SK-N-SH (cell line): ENCODE measurements around the gene TET1. TPM values are rescaled to one million over a fixed set of nuclear protein-coding genes. Genes with fewer than 3 reads are reported as not detected.

Experiments
- CTCF ChIA-PET: fragments of 300-600, 350-600 bp; formaldehyde crosslinking; extraction: SDS; loops from one replicate; lab custom pipeline; 2021; lab: Yijun Ruan, JAX
- POLR2A ChIA-PET: fragments of 350-600 bp; sonication (Branson Sonifier 250); formaldehyde crosslinking; extraction: SDS; loops from one replicate; lab custom pipeline; 2020; ENCODE audit warnings: antibody characterized with exemption, inconsistent platforms; lab: Yijun Ruan, JAX
- DNase-seq: peaks from one replicate; pipeline ENCODE4 v3.0.0; 2012
- H2AFZ ChIP-seq: fragments of 200-600 bp; sonication (generic); 2 replicates; pipeline ENCODE4 v1.8.1; 2016; ENCODE audit warnings: antibody characterized with exemption, mild to moderate bottlenecking, low read depth
- H3F3A ChIP-seq: fragments of 200-600 bp; sonication (generic); replicated peaks from 2 replicates; pipeline ENCODE3; 2016; ENCODE audit warnings: antibody characterized with exemption, mild to moderate bottlenecking; ENCODE audit not compliant: insufficient read depth
- H3K27ac ChIP-seq, 2 experiments: fragments of 200-500 bp in 1 of 2; fragments of 200-600 bp in 1 of 2; sonication (Bioruptor generic) in 1 of 2; sonication (generic), shearing (Covaris generic) in 1 of 2; 2 replicates each; pipeline versions ENCODE4 v1.5.1 to v1.6.1; 2014 to 2016; ENCODE audit warnings: low read depth in 2 of 2, inconsistent platforms in 1 of 2, low read length in 1 of 2, mild to moderate bottlenecking in 1 of 2, mixed read lengths in 1 of 2
- H3K27me3 ChIP-seq: fragments of 200-600 bp; sonication (generic), shearing (Covaris generic); 2 replicates; pipeline ENCODE4 v1.6.1; 2016; ENCODE audit warnings: mixed run types; ENCODE audit not compliant: insufficient read depth
- H3K36me3 ChIP-seq, 2 experiments: fragments of 200-500 bp in 1 of 2; fragments of 200-600 bp in 1 of 2; sonication (Bioruptor generic) in 1 of 2; sonication (generic) in 1 of 2; replicated peaks in 1 of 2; 2 replicates each; pipeline versions ENCODE3 to v1.5.1; 2014 to 2016; ENCODE audit warnings: low read length in 1 of 2, mild to moderate bottlenecking in 1 of 2; ENCODE audit not compliant: insufficient read depth in 2 of 2, control insufficient read depth in 1 of 2
- H3K4me1 ChIP-seq, 2 experiments: fragments of 200-500 bp in 1 of 2; fragments of 200-600 bp in 1 of 2; sonication (Bioruptor generic) in 1 of 2; sonication (generic), shearing (Covaris generic) in 1 of 2; 2 replicates each; pipeline versions ENCODE4 v1.5.1 to v1.6.1; 2014 to 2016; ENCODE audit warnings: low read depth in 1 of 2, low read length in 1 of 2, mixed run types in 1 of 2; ENCODE audit not compliant: insufficient read depth in 2 of 2, control insufficient read depth in 1 of 2
- H3K4me2 ChIP-seq: fragments of 200-600 bp; sonication (generic), shearing (Covaris generic); 2 replicates; pipeline ENCODE4 v1.6.1; 2017; ENCODE audit warnings: mixed run types
- H3K4me3 ChIP-seq, 2 experiments: fragments of 200-500 bp in 1 of 2; fragments of 200-600 bp in 1 of 2; sonication (Bioruptor generic) in 1 of 2; sonication (generic), shearing (Covaris generic) in 1 of 2; 2 replicates each; pipeline versions ENCODE4 v1.5.1 to v1.8.1; 2014 to 2016; ENCODE audit warnings: low read depth in 2 of 2, inconsistent platforms in 1 of 2, low read length in 1 of 2, mild to moderate bottlenecking in 1 of 2, mixed read lengths in 1 of 2, moderate library complexity in 1 of 2
- H3K79me2 ChIP-seq: fragments of 200-600 bp; sonication (generic); 2 replicates; pipeline ENCODE4 v1.8.1; 2017; ENCODE audit warnings: mild to moderate bottlenecking; ENCODE audit not compliant: insufficient read depth
- H3K9ac ChIP-seq: fragments of 200-600 bp; sonication (generic); 2 replicates; pipeline ENCODE4 v1.6.1; 2017; ENCODE audit warnings: mixed run types
- H3K9me2 ChIP-seq: fragments of 200-600 bp; sonication (generic); 2 replicates; pipeline ENCODE4 v1.6.1; 2017; ENCODE audit warnings: mixed run types
- H3K9me3 ChIP-seq: fragments of 200-600 bp; sonication (generic); 2 replicates; pipeline ENCODE4 v1.6.1; 2017; ENCODE audit warnings: mixed run types, mild to moderate bottlenecking, moderate library complexity
- H4K20me1 ChIP-seq: fragments of 200-600 bp; sonication (generic); 2 replicates; pipeline ENCODE4 v1.6.1; 2017; ENCODE audit warnings: mild to moderate bottlenecking, mixed run types; ENCODE audit not compliant: insufficient read depth
- ELF1 ChIP-seq: IDR thresholded peaks from 2 replicates; pipeline ENCODE4 v1.4.0; 2012
- FOXJ3 ChIP-seq: sonication (generic); formaldehyde crosslinking; IDR thresholded peaks from 2 replicates; pipeline ENCODE4 v1.5.1; 2020; ENCODE audit warnings: mild to moderate bottlenecking, missing genetic modification reagents
- GABPA ChIP-seq: IDR thresholded peaks from 2 replicates; pipeline ENCODE4 v1.4.0; 2012; ENCODE audit warnings: low read depth, mild to moderate bottlenecking
- IRF3 ChIP-seq: fragments of 150-350 bp; IDR thresholded peaks from 2 replicates; pipeline ENCODE4 v1.6.1; 2016; ENCODE audit warnings: mild to moderate bottlenecking, low read depth, low read length
- JUND ChIP-seq: IDR thresholded peaks from 2 replicates; pipeline ENCODE4 v1.4.0; 2012
- MEF2A ChIP-seq: IDR thresholded peaks from 2 replicates; pipeline ENCODE4 v1.4.0; 2012; ENCODE audit warnings: low read depth, borderline replicate concordance
- MXI1 ChIP-seq: IDR thresholded peaks from 2 replicates; pipeline ENCODE4 v1.6.1; 2012; ENCODE audit warnings: mild to moderate bottlenecking, low read depth, low read length, improper control_type of control experiment
- RAD21 ChIP-seq: IDR thresholded peaks from 2 replicates; pipeline ENCODE4 v1.6.1; 2012; ENCODE audit warnings: mild to moderate bottlenecking, low read length
- TAF1 ChIP-seq: IDR thresholded peaks from 2 replicates; pipeline ENCODE4 v1.6.1; 2012; ENCODE audit warnings: low read depth, mild to moderate bottlenecking, low read length, moderate library complexity, borderline replicate concordance
- WGBS: methylation state at CpG from one replicate; pipeline ENCODE4 v1.1.6; 2017; ENCODE audit warnings: low lambda C conversion rate; 5-methylcytosine and 5-hydroxymethylcytosine counted together
- polyA plus RNA-seq, 3 experiments: library from polyadenylated mRNA; depleted of rRNA; stranded (reverse); fragments of >200 nt; gene quantifications; 2 replicates each; pipeline ENCODE4 v1.2.3, GENCODE V29; 2012

TET1 gene
- polyA plus RNA-seq, 1 of the 3 experiments (the other 2 are of a cell fraction) = 0.38 TPM

GRCh38 chr10:68562661-68563570 lies 2.8 kb downstream of the TET1 start:
- Histone ChIP-seq H4K20me1 (no peaks in the 10 kb centered on the region), H3K9me3 (no peaks in the 10 kb centered on the region), H3K9me2 (no peaks in the 10 kb centered on the region), H2AFZ (peak overlapping the region; percentile 72), H3K4me2 (peak overlapping the region; percentile 87), H3F3A (no peaks in the 10 kb centered on the region), H3K4me1 (peaks cover 10 to 21% of the 10 kb centered on the region in 2 experiments; a peak in 3 of 4 replicates), H3K36me3 (no peaks in the 10 kb centered on the region), H3K79me2 (peaks cover 60% of the 10 kb centered on the region), H3K27ac (peak overlapping the region; percentile 53 to 76), H3K4me3 (peak overlapping the region; percentile 31 to 84; a peak in 3 of 4 replicates), H3K9ac (peak overlapping the region; percentile 24; the same call in 1 of the 2 replicates), H3K27me3 (no peaks in the 10 kb centered on the region)
- POLR2A ChIA-PET = interaction anchor here (0.9 to 1.2 kb wide), 3 partner anchors 37 to 159 kb away, joined by 3 to 7 read pairs (median 4); partner anchors contain the start of gene CCAR1
- CTCF ChIA-PET = interaction anchor here (0.7 to 1.5 kb wide), 3 partner anchors 28 to 335 kb away, joined by 3 to 4 read pairs (median 3); no protein-coding TSS in a partner anchor
- WGBS = 69% methylated on average over 12 of the region's 12 CpGs
- DNase-seq = peak; percentile 49
- TF ChIP-seq IRF3 (no peak), MXI1 (peak; percentile 54; the same call in 1 of the 2 replicates)

- H3K36me3 ChIP-seq = no peaks in the 10 kb centered on the region
- no peaks in the 10 kb centered on the region for H3K9me3 ChIP-seq
- no peak for DNase-seq
- TF ChIP-seq ELF1 (no peak), FOXJ3 (CRISPR knock-in tag) (no peak), IRF3 (no peak), GABPA (no peak), RAD21 (no peak), MEF2A (no peak), TAF1 (no peak), JUND (no peak)
- no peak overlapping the region for H3K9ac ChIP-seq
- peaks cover 76% of the 10 kb centered on the region for H3K79me2 ChIP-seq
- H3F3A ChIP-seq = no peaks in the 10 kb centered on the region
- no peak overlapping the region for H2AFZ ChIP-seq
- ChIA-PET CTCF (interaction anchor here (0.6 kb wide), 1 partner anchor 112 kb away, joined by 4 read pairs; no protein-coding TSS in a partner anchor), POLR2A (no interaction called here)
- H4K20me1 ChIP-seq = no peaks in the 10 kb centered on the region
- peaks cover 10 to 17% of the 10 kb centered on the region in 2 experiments; a peak in 3 of 4 replicates for H3K4me1 ChIP-seq
- no peak overlapping the region for H3K4me2 ChIP-seq
- WGBS = 75% methylated on average over 4 of the region's 4 CpGs
- H3K27me3 ChIP-seq = no peaks in the 10 kb centered on the region
- H3K4me3 ChIP-seq = no peak overlapping the region
- no peaks in the 10 kb centered on the region for H3K9me2 ChIP-seq
- no peak overlapping the region for H3K27ac ChIP-seq
These were observed 4.6 kb downstream of the TET1 start for GRCh38 chr10:68564712-68565111.
